GM19035 (cell line): ENCODE data around the gene PRELID1.
"Not testable (repeated sequence)": the region's sequence is repeated elsewhere in the genome, so short reads cannot be mapped to it uniquely, and the experiment has no call there.

ENCODE experiments used
- ATAC-seq: cut with Tn5 transposase; IDR thresholded peaks from one replicate; pipeline ENCODE4 v1.9.1; 2021; ENCODE audit not compliant: unreplicated experiment

Gene PRELID1

GRCh38 chr5:177334781-177335700, 31.4 kb downstream of the PRELID1 start:
- no peak for ATAC-seq

DNA sequence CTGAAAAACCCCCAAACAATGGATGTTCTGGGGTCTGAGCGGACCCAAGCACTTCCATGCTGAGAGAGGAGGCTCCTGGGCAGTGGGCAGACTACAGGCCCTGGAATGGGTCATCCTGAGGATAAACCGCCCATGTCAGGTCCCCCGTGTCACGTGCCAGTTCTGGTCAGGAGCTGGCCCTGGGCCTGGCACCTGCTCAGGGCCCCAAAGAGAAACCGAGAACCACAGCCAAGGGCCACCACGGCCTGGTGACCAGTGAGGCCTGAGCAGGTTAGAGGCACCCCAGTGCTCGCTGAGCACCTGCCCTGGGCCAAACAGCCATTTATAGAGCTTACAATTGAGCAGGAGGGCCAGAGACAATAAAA, 32.1 kb downstream of the PRELID1 start:
- no peak for ATAC-seq

- no peak for ATAC-seq
Observed at GRCh38 chr5:177336112-177336511, 32.5 kb downstream of the PRELID1 start.

DNA sequence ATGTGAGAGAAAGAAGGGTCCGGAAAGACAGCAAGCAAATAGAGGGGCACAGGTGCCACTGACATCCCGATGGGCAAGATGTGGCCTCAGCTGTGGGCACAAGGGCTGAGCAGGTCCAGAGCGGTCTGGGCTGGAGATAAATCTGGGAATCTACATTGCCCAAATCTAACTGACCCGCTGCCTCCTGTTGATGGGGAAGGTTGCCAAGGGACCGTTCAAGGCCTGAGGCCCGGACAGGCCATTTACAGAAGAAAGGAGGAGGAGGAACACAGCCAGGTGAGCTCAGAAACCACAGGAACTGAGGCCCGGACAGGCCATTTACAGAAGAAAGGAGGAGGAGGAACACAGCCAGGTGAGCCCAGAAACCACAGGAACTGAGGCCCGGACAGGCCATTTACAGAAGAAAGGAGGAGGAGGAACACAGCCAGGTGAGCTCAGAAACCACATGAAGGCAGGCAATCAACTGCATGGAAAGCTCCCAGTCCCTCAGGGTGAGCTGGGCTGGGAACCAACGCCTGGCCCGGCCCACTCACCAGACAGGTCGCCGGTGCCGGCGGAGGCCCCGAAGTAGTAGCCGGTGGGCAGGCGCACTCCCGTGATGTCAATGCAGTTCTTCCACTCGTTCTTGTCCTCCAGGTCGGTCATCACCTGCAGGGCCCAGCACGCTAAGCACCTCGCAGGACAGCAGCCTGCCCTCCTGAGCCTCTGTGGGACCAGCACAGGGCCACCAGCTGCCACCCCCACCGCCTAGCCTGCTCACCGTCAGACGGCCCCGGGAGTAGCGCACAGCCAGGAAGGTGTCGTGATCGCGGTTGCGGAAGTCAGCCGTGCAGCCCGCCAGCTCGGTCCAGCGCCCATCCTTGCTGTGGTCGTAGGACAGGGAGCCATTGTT, 33.2 kb downstream of the PRELID1 start:
- ATAC-seq: no peak

DNA sequence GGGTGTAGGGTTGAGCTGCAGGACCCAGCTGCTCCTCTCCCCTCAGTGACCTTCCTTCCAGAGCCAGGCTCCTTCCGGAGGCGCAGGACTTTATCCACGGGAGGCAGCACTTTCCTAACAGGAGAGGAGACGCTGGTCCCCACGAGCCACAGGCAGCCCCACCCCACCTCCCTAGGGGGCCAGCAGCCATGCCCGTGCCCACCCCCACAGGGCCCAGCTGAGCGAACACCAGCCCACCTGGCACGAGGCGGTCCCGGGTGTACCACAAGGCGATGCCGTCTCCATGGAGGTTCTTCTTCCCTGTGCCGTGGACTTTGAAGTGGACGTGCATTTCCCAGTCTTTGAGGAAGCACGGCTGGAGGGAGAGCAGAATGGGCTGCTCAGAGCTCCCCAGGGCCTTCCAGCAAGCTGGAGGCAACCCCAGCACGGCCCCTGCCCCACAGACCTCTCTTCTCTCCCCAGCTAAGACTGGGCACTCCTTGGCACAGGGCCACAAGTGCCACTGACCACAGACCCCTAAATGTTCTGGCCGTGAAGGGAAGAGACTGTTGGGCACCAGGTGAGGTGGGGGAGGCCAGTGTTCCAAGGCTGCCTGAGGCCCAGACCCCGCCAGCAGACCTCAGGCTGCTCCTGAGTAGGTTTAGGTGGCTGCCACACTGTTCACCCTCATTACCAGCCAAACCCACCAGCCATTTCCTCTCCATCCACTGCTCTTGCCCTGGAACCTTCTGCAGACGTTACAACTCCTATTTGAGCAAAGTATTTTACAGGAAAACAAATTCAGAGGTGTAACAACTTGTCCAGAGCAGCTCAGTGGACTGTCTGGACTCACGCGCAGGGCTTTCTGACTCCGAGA, 34.9 kb downstream of the PRELID1 start:
- no peak for ATAC-seq

- ATAC-seq: no peak
Observed at GRCh38 chr5:177339107-177339638, 35.6 kb downstream of the PRELID1 start.

DNA sequence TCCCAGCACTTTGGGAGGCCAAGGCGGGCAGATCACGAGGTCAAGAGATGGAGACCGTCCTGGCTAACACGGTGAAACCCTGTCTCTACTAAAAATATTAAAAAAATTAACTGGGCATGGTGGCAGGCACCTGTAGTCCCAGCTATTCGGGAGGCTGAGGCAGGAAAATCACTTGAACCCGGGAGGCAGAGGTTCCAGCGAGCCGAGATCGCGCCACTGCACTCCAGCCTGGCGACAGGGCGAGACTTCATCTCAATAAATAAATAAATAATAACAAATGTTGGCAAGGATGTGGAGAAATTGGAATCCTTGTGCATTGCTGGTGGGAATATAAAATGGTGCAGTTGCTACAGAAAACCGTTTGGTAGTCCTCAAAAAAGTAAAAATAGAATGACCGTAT, 39.4 kb downstream of the PRELID1 start:
- not testable (repeated sequence) for ATAC-seq

- no peak for ATAC-seq
Observed at GRCh38 chr5:177343777-177344176, 40.2 kb downstream of the PRELID1 start.

GRCh38 chr5:177344891-177345290, 41.3 kb downstream of the PRELID1 start:
- ATAC-seq: no peak

DNA sequence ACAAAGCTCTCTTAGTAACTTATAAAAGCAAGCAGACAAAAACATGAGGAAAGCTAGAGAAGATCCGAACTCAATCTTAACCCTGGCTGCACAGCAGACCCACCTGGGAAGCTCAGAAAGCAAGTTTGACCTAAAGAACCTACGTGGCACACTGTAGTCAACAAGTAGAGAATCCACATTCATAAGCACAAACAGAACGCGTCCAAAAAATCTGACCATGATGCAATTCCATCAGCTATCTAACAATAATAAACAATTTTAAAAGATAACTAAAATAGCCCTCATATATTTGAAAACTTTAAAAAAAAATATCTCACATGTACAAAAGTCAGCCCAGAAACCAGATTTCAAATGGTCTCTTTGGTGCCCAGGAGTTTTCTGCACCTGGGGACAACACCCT, 43.2 kb downstream of the PRELID1 start:
- ATAC-seq: no peak

GRCh38 chr5:177347699-177348098, 44.1 kb downstream of the PRELID1 start:
- ATAC-seq: no peak

GRCh38 chr5:177349362-177349647, 45.7 kb downstream of the PRELID1 start:
- no peak for ATAC-seq

- no peak for ATAC-seq
Observed at GRCh38 chr5:177349762-177350161, 46.2 kb downstream of the PRELID1 start.

DNA sequence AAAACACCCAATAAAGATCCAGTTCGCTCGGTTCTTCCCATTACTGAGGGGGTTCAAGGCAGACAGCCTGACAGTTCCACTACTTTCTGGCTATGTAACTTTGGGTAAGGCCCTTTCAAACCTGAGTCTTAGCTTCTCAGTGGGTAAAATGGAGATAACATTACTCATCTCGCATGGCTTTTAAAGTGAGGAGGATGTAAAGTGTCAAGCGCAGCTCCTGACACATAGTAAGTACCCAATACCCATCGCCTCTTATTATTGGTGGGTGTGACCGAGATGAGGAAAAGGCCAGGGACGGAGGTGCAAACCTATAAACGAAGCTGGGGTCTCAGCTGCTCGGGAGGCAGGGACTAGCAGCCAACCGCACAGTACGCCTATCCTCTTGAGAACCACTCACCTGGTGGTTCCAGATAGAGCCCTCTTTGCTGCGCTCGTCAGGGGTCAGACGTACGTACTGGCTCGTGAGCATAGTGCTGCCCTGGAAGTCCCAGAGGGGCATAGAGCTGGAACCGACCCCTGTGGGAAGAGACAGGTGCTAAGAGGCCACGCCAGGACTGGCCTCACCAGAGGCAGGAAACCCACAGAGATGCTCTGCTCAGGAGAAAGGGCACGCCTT, 47.3 kb downstream of the PRELID1 start:
- ATAC-seq: no peak

DNA sequence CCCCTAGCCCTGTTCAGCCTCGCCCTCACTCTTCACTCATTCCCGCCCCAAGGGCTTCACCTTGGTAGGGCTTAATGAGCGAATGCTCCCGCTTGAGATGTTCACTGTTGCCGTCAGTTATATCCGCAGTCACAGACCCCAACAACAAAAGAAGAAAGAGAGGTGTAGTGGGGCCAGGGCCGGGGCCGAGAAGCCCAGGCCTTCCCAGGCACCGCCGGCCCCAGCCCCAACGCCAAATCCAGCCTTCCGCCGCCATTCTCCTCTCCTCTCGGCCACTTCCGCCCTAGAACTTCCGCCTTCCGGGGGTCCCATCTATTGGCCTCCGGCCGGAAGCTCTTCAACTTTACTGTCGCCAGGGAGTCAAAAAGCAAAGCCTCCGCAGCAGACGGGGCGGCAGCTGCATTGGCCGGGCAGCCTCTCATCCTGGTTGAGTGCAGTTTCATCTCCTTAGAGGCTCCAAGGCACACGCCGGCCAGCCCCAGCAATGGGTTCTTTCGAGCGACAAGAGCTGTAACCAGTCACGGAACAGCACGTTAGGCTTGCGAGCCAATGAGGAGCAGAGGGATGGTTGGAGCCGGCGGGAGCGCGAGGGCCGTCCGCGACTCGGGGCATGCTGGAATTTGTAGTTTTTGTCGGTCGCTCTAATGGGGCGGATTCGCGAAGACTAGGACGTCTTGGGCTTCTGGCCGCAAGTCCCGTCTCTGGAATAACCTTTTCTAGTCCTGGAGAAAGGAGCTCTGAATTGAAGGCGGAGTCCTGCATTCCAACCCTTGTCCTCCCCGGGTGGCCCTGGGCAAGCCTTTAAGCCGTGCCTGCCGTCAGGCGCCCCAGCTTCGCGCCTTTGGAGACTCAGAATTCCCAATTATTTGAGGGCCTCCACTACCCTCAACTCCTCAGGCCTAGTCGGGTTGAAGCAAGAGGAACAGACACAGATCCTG, 48.1 kb downstream of the PRELID1 start, which contains the start of gene LMAN2:
TSS of gene LMAN2 (minus strand) at position 277 of the 938 bp plus-strand sequence. CDS start at position 256, 21 bp downstream.
- ATAC-seq: peak; percentile 94

DNA sequence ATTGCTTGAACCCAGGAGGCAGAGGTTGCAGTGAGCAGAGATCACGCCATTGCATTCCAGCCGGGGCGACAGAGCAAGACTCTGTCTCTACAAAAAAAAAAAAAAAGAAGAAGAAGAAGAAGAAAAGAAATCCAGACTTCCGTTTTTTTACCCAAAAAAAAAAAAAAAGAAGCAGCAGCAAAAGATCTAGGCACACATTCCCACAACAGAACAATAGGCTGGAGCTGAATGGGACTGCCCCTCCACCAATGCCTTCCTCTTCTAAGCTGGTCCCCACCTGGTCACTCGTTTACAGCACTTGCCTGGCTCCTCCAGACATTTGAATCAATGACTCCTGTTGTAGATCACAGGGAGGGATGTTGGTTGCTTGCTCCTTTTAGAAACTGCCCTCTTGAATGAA, 49.5 kb downstream of the PRELID1 start:
- no peak for ATAC-seq

DNA sequence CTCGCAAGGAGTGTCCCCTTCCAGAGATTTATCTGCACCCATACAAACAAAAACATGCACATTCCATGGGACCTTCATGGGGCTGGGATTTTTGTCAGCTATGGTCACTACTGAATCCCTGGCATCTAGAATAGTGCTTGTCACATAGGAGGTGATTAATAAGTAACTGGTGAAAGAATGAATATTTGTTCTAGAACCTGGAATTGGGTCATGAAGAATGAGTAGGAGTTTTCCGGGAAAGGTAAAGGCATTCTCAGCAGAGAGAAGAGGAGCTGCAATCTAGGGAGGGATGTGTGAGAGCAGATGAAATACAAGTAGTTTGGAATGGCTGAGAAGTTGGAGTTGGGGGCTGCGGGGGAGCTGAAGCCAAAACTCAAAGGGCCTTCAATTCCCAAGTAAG, 50.7 kb downstream of the PRELID1 start:
- no peak for ATAC-seq

DNA sequence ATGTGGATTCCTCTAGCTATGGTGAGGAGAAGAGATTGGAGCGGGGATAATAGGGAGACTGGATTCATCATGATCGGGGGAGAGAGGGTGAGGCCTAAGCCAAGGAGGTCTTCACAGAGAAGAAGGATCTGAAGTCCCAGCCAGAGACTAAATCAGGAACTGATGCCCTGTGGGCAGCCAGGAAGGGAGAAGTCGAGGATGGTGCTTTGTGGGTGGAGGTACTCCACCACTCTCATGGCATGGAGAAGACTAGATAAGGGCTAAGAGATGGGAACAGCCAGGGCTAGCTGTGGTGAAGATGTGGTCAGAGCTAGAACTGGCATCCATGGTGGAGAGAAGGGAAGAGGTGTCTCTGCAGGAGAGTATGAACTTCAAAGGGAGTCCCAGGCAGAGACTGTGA, 51.1 kb downstream of the PRELID1 start:
- no peak for ATAC-seq

DNA sequence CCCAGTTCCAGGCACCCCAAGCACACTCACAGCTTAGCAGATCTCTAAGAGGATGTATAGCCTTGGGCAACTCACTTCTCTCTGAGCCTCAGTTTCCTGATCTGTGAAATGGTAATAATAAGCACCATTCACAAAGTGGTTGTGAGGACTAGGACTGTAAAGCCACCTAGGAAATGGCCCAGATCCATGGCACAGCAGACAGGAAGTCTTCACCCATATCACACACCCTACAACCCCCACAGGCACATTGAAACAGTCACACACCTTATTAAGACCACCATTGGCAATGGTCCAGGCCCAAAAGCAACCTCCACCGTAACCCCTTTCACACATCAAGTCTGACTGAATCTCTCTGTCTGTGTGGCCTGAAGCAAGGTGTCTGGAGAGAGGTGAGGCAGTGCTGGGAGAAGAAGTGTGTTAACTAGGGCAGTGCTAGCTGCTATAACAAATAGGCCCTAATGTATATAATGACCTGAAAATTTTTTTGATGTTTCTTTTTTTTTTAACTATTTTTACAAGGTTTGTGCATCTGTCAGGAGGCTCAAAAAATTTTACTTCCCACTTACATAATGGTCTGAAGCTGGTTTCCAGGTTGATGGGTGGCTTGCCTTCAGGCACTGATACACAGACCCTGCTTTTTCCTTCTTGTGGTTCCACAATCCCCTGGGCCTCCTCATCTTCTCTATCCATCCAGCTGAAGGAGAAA, 51.7 kb downstream of the PRELID1 start:
- ATAC-seq: no peak
